CD4-positive, alpha-beta T cell (primary cell): Measurements from ENCODE around the gene CEP43. TPM values are rescaled to one million over a fixed set of nuclear protein-coding genes. Genes with fewer than 3 reads are reported as not detected.

Experiments used
- ATAC-seq: fragments of 200-7000 bp; cut with Tn5 transposase; one replicate; pipeline ENCODE4 v1.10.0; 2022; ENCODE audit warnings: mild to moderate bottlenecking; ENCODE audit not compliant: poor library complexity
- CTCF ChIA-PET: fragments of 350-600 bp; sonication (Branson Sonifier 250); formaldehyde crosslinking; loops from one replicate; lab custom pipeline; 2021; ENCODE audit warnings: antibody characterized with exemption, inconsistent platforms; lab: Charles Lee
- POLR2A ChIA-PET: fragments of 350-600 bp; sonication (Branson Sonifier 250); formaldehyde crosslinking; loops from one replicate; lab custom pipeline; 2021; ENCODE audit warnings: antibody characterized with exemption, inconsistent platforms; lab: Charles Lee
- DNase-seq, 14 experiments: peaks; one replicate each; pipeline ENCODE4 v3.0.0-alpha.2; 2013 to 2020; ENCODE audit warnings: mixed read lengths in 2 of 14
- H3K27ac ChIP-seq, 2 donors: one replicate each; pipeline versions ENCODE4 v1.5.1 to v1.7.0; 2013; ENCODE audit warnings: low read length in 2 of 2, low read depth in 1 of 2, mild to moderate bottlenecking in 1 of 2
- H3K27me3 ChIP-seq, 2 experiments: 1 replicate in 1 of 2; 2 replicates in 1 of 2; pipeline versions ENCODE4 v1.6.1 to v1.7.0; 2013; ENCODE audit warnings: low read length in 2 of 2, control low read depth in 1 of 2, mild to moderate bottlenecking in 1 of 2, moderate library complexity in 1 of 2; ENCODE audit not compliant: insufficient read depth in 2 of 2, control insufficient read depth in 1 of 2
- H3K36me3 ChIP-seq: one replicate; pipeline ENCODE4 v1.6.1; 2013; ENCODE audit warnings: low read length, control low read depth; ENCODE audit not compliant: insufficient read depth
- H3K4me1 ChIP-seq: one replicate; pipeline ENCODE4 v1.6.1; 2013; ENCODE audit warnings: low read length, control low read depth; ENCODE audit not compliant: insufficient read depth
- H3K4me3 ChIP-seq: one replicate; pipeline ENCODE4 v1.5.1; 2013; ENCODE audit warnings: mild to moderate bottlenecking, low read length, moderate library complexity
- H3K9me3 ChIP-seq, 2 experiments: 1 replicate in 1 of 2; 2 replicates in 1 of 2; pipeline versions ENCODE4 v1.6.1 to v1.7.0; 2013; ENCODE audit warnings: low read length in 2 of 2, mild to moderate bottlenecking in 2 of 2, control low read depth in 1 of 2, moderate library complexity in 1 of 2; ENCODE audit not compliant: control insufficient read depth in 1 of 2, insufficient read depth in 1 of 2
- H3K27ac Mint-ChIP-seq: one replicate; pipeline ENCODE4 v1.8.0; 2020; ENCODE audit warnings: mixed read lengths
- H3K27me3 Mint-ChIP-seq: one replicate; pipeline ENCODE4 v1.8.0; 2021; ENCODE audit warnings: mixed read lengths
- H3K36me3 Mint-ChIP-seq: one replicate; pipeline ENCODE4 v1.8.0; 2021; ENCODE audit warnings: low read depth, mixed read lengths
- H3K4me1 Mint-ChIP-seq: one replicate; pipeline ENCODE4 v1.8.0; 2021; ENCODE audit warnings: low read depth, mixed read lengths
- H3K4me3 Mint-ChIP-seq: one replicate; pipeline ENCODE4 v1.8.0; 2020; ENCODE audit warnings: mild to moderate bottlenecking, mixed read lengths
- H3K9me3 Mint-ChIP-seq: one replicate; pipeline ENCODE4 v1.8.0; 2020; ENCODE audit warnings: mixed read lengths
- CTCF ChIP-seq: fragments of 200-600 bp; IDR thresholded peaks from one replicate; pipeline ENCODE4 v1.8.0; 2022; ENCODE audit warnings: antibody characterized with exemption, mild to moderate bottlenecking
- intact Hi-C, 2 experiments: fragments of 100-400 bp; cut with DNase I in 1 of 2; cut with micrococcal nuclease in 1 of 2; formaldehyde crosslinking; loops; one replicate each; pipeline versions ENCODE4 v1.15.1 to v1.9.0; 2023 to 2025; cut with DNase I, micrococcal nuclease
- microRNA-seq: library from miRNA; unstranded; fragments of <30 nt; microRNA quantifications from one replicate; pipeline ENCODE4 v1.2.0, GENCODE V29; 2021; ENCODE audit warnings: borderline microRNAs expressed, borderline replicate concordance
- total RNA-seq, 174 experiments: library from RNA in 2 of 174; stranded (reverse) in 2 of 174; gene quantifications; one replicate each; pipeline ENCODE4 v1.2.3 and lab custom pipeline; 2021 to 2026

The CEP43 gene
- total RNA-seq, 2 experiments from 2014 or later, result 12.5 to 13.5 TPM

- Mint-ChIP-seq H3K27me3 (no peaks in the 10 kb centered on the region), H3K27ac (peak overlapping the region; percentile 78), H3K4me3 (peak overlapping the region; percentile 40), H3K36me3 (peaks cover 7% of the 10 kb centered on the region), H3K9me3 (no peaks in the 10 kb centered on the region), H3K4me1 (peaks cover 53% of the 10 kb centered on the region)
- CTCF ChIA-PET, result interaction anchor here (0.7 to 1.5 kb wide), 2 partner anchors 46 to 94 kb away, joined by 3 to 6 read pairs; no protein-coding TSS in a partner anchor
- no peaks in the 10 kb centered on the region for H3K36me3 ChIP-seq
- H3K4me1 ChIP-seq, result peaks cover 30% of the 10 kb centered on the region
- H3K9me3 ChIP-seq, result no peaks in the 10 kb centered on the region
- POLR2A ChIA-PET, result interaction anchor here (0.7 to 1.4 kb wide), 13 partner anchors 9 to 112 kb away, joined by 3 to 20 read pairs (median 4); partner anchors contain the start of genes CEP43 and RNASET2
- peak overlapping the region; percentile 29 for H3K4me3 ChIP-seq
- ATAC-seq, result peak; percentile 91
- intact Hi-C loops, result no loop called here
- no peak for TF ChIP-seq CTCF
- peak overlapping the region in 1 of 2 donors; percentile 63 for H3K27ac ChIP-seq
- H3K27me3 ChIP-seq, result no peaks in the 10 kb centered on the region
- peak in 13 of 14 experiments; percentile 23 to 79 (median 43) for DNase-seq
These were observed 48.4 kb downstream of the CEP43 start for GRCh38 chr6:167047554-167047953.

Small RNA genes within 50 kb of the gene (microRNA-seq; reads per million reads assigned to microRNA genes)
- gene MIR3939, result not detected

Other genes with a start within 250 kb of the CEP43 start
- gene RNASET2, start 42.8 kb upstream of the CEP43 start, total RNA-seq, result 100 to 1,000 TPM; 164 to 165 TPM
- gene CCR6, start 123.7 kb downstream of the CEP43 start, total RNA-seq, result 10 to 100 TPM; 13.6 to 15.9 TPM
- not detected for gene GPR31, start 158.6 kb downstream of the CEP43 start, total RNA-seq